OCI-LY7 (cell line): ENCODE measurements around the gene IFITM10.

Source experiments
- EZH2phosphoT487 ChIP-seq: fragments of 200-600 bp; sonication (generic); IDR thresholded peaks from 2 replicates; pipeline ENCODE4 v1.6.1; 2018; ENCODE audit warnings: low read depth, borderline replicate concordance, mild to moderate bottlenecking, mixed run types, antibody characterized with exemption, low read length, moderate library complexity, mixed read lengths
- TF ChIP-seq, protein P1 (sequence below): fragments of 200-600 bp; sonication (generic); conservative IDR thresholded peaks from 2 replicates; pipeline ENCODE4 v1.5.1; 2014; ENCODE audit warnings: mild to moderate bottlenecking, antibody characterized with exemption, low read length, moderate library complexity, mixed read lengths

DNA sequence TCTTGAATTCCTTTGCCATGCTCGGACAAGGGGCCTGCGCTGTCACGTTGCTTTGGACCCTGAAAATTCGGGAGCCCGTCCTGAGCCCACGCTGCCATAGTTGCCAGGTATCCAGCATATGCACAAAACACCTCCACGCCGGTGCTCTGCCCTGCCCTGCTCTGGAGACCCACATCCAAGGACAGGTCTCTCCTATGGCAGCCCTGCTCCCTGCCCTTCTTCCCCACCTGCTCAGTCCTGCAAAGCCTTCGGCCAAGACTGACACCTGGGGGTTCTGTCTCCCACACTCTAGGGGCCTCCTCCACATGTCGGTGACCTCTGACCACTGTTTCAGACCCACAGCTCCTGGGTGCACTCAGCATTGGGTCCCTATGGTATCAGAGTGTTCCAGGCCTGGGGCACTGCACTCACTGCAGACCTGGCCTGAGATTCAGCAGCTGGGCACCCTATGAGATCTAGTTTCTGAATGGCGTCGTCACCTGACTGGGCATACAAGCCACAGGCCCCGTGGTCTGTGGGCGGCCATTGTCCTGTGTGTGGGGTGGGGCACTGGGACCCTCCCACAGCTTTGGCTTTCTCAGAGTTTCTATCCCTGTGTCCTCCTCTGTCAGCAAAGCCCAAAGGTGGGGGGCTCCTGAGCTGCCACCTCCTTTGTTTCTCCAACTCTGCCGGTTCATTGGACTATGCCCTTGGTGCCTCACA lies 55.4 kb downstream of the IFITM10 start:
- TF ChIP-seq, protein P1, sequence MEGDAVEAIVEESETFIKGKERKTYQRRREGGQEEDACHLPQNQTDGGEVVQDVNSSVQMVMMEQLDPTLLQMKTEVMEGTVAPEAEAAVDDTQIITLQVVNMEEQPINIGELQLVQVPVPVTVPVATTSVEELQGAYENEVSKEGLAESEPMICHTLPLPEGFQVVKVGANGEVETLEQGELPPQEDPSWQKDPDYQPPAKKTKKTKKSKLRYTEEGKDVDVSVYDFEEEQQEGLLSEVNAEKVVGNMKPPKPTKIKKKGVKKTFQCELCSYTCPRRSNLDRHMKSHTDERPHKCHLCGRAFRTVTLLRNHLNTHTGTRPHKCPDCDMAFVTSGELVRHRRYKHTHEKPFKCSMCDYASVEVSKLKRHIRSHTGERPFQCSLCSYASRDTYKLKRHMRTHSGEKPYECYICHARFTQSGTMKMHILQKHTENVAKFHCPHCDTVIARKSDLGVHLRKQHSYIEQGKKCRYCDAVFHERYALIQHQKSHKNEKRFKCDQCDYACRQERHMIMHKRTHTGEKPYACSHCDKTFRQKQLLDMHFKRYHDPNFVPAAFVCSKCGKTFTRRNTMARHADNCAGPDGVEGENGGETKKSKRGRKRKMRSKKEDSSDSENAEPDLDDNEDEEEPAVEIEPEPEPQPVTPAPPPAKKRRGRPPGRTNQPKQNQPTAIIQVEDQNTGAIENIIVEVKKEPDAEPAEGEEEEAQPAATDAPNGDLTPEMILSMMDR: no peak
- no peak for TF ChIP-seq EZH2phosphoT487
